Stimulated activated naive CD8-positive, alpha-beta T cell treated with anti-CD3 and anti-CD28 coated beads, Interleukin-15, Interleukin-2, amounts not matched to agents 100 U/mL and 50 U/mL, for 24 hours (primary cell): ENCODE measurements around the gene VAV2.
"Not testable (repeated sequence)": the region's sequence is repeated elsewhere in the genome, so short reads cannot be mapped to it uniquely, and the experiment has no call there.

Experiments used
- ATAC-seq: fragments of 150-1000 bp; cut with Tn5 transposase; one replicate; pipeline ENCODE4 v1.10.0; 2021
- DNase-seq: peaks from one replicate; pipeline ENCODE4 v3.0.0; 2021

VAV2 gene

GRCh38 chr9:133767625-133768024 is 224.5 kb downstream of the VAV2 start:
- DNase-seq (no peak), ATAC-seq (no peak)

- ATAC-seq, result no peak
- no peak for DNase-seq
Measured at GRCh38 chr9:133767008-133767407, 225.1 kb downstream of the VAV2 start.

GRCh38 chr9:133766234-133766633 is 225.9 kb downstream of the VAV2 start:
- not testable (repeated sequence) for DNase-seq, ATAC-seq

- ATAC-seq (no peak), DNase-seq (no peak)
Measured at GRCh38 chr9:133763272-133764183, 228.6 kb downstream of the VAV2 start.

GRCh38 chr9:133762488-133763271 is 229.4 kb downstream of the VAV2 start:
- ATAC-seq (no peak), DNase-seq (no peak)

GRCh38 chr9:133761641-133762248 is 230.4 kb downstream of the VAV2 start:
- DNase-seq (no peak), ATAC-seq (no peak)

GRCh38 chr9:133760713-133761290 is 231.3 kb downstream of the VAV2 start:
- ATAC-seq, result no peak
- DNase-seq, result no peak

GRCh38 chr9:133759946-133760345 is 232.2 kb downstream of the VAV2 start:
- ATAC-seq (no peak), DNase-seq (no peak)

GRCh38 chr9:133759146-133759900 is 232.8 kb downstream of the VAV2 start:
- no peak for DNase-seq

GRCh38 chr9:133758228-133758627 is 233.9 kb downstream of the VAV2 start:
- ATAC-seq (no peak), DNase-seq (no peak)

More at GRCh38 chr9:133759146-133759900, 232.8 kb downstream of the VAV2 start:
- no peak for ATAC-seq

GRCh38 chr9:133754688-133755227 is 237.4 kb downstream of the VAV2 start:
- no peak for DNase-seq
- ATAC-seq, result no peak

- ATAC-seq (no peak), DNase-seq (no peak)
Measured at GRCh38 chr9:133754187-133754586, 237.9 kb downstream of the VAV2 start.

- ATAC-seq, result no peak
- DNase-seq, result no peak
Measured at GRCh38 chr9:133752739-133753446, 239.2 kb downstream of the VAV2 start.

GRCh38 chr9:133750982-133751649 is 241.0 kb downstream of the VAV2 start:
- DNase-seq (no peak), ATAC-seq (no peak)

- ATAC-seq, result no peak
- DNase-seq, result no peak
Measured at GRCh38 chr9:133747309-133747708, 244.8 kb downstream of the VAV2 start.

- not testable (repeated sequence) for DNase-seq, ATAC-seq
Measured at GRCh38 chr9:133744528-133744927, 247.6 kb downstream of the VAV2 start.

- peak; percentile 84 for DNase-seq
- peak; percentile 86 for ATAC-seq
Measured at GRCh38 chr9:133742849-133743444, 249.2 kb downstream of the VAV2 start.

GRCh38 chr9:133742251-133742650 is 249.9 kb downstream of the VAV2 start:
- no peak for ATAC-seq
- DNase-seq, result no peak

GRCh38 chr9:133741716-133742115 is 250.4 kb downstream of the VAV2 start:
- ATAC-seq (no peak), DNase-seq (no peak)

GRCh38 chr9:133740911-133741310 is 251.2 kb downstream of the VAV2 start:
- DNase-seq (no peak), ATAC-seq (no peak)
